Measurements from ENCODE around the gene RAD18.

The RAD18 gene

GRCh38 chr3:8978551-8978950 is 15.3 kb upstream of the RAD18 start:
- no peaks in the 10 kb centered on the region for H4K20me1 ChIP-seq (ENCODE audit: low read depth, low read length)
- H2AFZ ChIP-seq (ENCODE audit: low read depth, low read length, severe bottlenecking) = no peak overlapping the region
- H3K9me2 ChIP-seq (replicated peaks; ENCODE audit: insufficient read depth, low read length) = no peaks in the 10 kb centered on the region
- no peak overlapping the region for H3K9ac ChIP-seq (ENCODE audit: low read length)
- no peaks in the 10 kb centered on the region for H3K36me3 ChIP-seq (ENCODE audit: low read length)
- H3F3A ChIP-seq (ENCODE audit: insufficient read depth) = no peaks in the 10 kb centered on the region
- H3K27me3 ChIP-seq (ENCODE audit: low read length) = no peaks in the 10 kb centered on the region
- H3K27ac ChIP-seq (ENCODE audit: low read depth, low read length) = no peak overlapping the region
- H3K4me2 ChIP-seq (ENCODE audit: low read depth, low read length, poor library complexity, severe bottlenecking) = no peak overlapping the region
- no peak overlapping the region for H3K4me3 ChIP-seq (ENCODE audit: insufficient read depth, low read length, poor library complexity, severe bottlenecking)
- no peaks in the 10 kb centered on the region for H3K79me2 ChIP-seq (ENCODE audit: insufficient read depth, low read length)
- TF ChIP-seq CTCF (IDR thresholded peaks at IDR 0.05; ENCODE audit: insufficient read depth, low read length, poor library complexity, severe bottlenecking) (no peak), EZH2phosphoT487 (conservative IDR thresholded peaks at IDR 0.05; ENCODE audit: low read length) (no peak)
- 0 out of 2 replicates have a peak, but pooled peaks cover 3% of the 10 kb centered on the region for H3K9me3 ChIP-seq (ENCODE audit: insufficient read depth, low read length)

- TF ChIP-seq CTCF (IDR thresholded peaks at IDR 0.05; ENCODE audit: insufficient read depth, low read length, poor library complexity, severe bottlenecking) (no peak), EZH2phosphoT487 (conservative IDR thresholded peaks at IDR 0.05; ENCODE audit: low read length) (no peak)
- Histone ChIP-seq H3F3A (ENCODE audit: insufficient read depth) (no peaks in the 10 kb centered on the region), H3K4me3 (ENCODE audit: insufficient read depth, low read length, poor library complexity, severe bottlenecking) (no peak overlapping the region), H3K79me2 (ENCODE audit: insufficient read depth, low read length) (no peaks in the 10 kb centered on the region), H3K27ac (ENCODE audit: low read depth, low read length) (no peak overlapping the region), H3K27me3 (ENCODE audit: low read length) (no peaks in the 10 kb centered on the region), H3K36me3 (ENCODE audit: low read length) (no peaks in the 10 kb centered on the region), H3K9me3 (ENCODE audit: insufficient read depth, low read length) (0 out of 2 replicates have a peak, but pooled peaks cover 3% of the 10 kb centered on the region), H3K4me2 (ENCODE audit: low read depth, low read length, poor library complexity, severe bottlenecking) (no peak overlapping the region), H2AFZ (ENCODE audit: low read depth, low read length, severe bottlenecking) (no peak overlapping the region), H3K9ac (ENCODE audit: low read length) (no peak overlapping the region), H4K20me1 (ENCODE audit: low read depth, low read length) (no peaks in the 10 kb centered on the region), H3K9me2 (replicated peaks; ENCODE audit: insufficient read depth, low read length) (no peaks in the 10 kb centered on the region)
Observed at GRCh38 chr3:8976540-8977182, 13.4 kb upstream of the RAD18 start.

- no peaks in the 10 kb centered on the region for H3K27me3 ChIP-seq (ENCODE audit: low read length)
- H3K36me3 ChIP-seq (ENCODE audit: low read length) = no peaks in the 10 kb centered on the region
- H3K9me2 ChIP-seq (replicated peaks; ENCODE audit: insufficient read depth, low read length) = no peaks in the 10 kb centered on the region
- no peaks in the 10 kb centered on the region for H4K20me1 ChIP-seq (ENCODE audit: low read depth, low read length)
- no peak for TF ChIP-seq CTCF (IDR thresholded peaks at IDR 0.05; ENCODE audit: insufficient read depth, low read length, poor library complexity, severe bottlenecking)
- no peak for TF ChIP-seq EZH2phosphoT487 (conservative IDR thresholded peaks at IDR 0.05; ENCODE audit: low read length)
- no peaks in the 10 kb centered on the region for H3K79me2 ChIP-seq (ENCODE audit: insufficient read depth, low read length)
- H3K4me2 ChIP-seq (ENCODE audit: low read depth, low read length, poor library complexity, severe bottlenecking) = no peak overlapping the region
- no peak overlapping the region for H3K9ac ChIP-seq (ENCODE audit: low read length)
- H3K4me3 ChIP-seq (ENCODE audit: insufficient read depth, low read length, poor library complexity, severe bottlenecking) = no peak overlapping the region
- H3K27ac ChIP-seq (ENCODE audit: low read depth, low read length) = no peak overlapping the region
- H3K9me3 ChIP-seq (ENCODE audit: insufficient read depth, low read length) = 0 out of 2 replicates have a peak, but pooled peaks cover 3% of the 10 kb centered on the region
- no peaks in the 10 kb centered on the region for H3F3A ChIP-seq (ENCODE audit: insufficient read depth)
- H2AFZ ChIP-seq (ENCODE audit: low read depth, low read length, severe bottlenecking) = no peak overlapping the region
Observed at GRCh38 chr3:8975081-8976020, 12.1 kb upstream of the RAD18 start.

Measured in SU-DHL-6 (cell line).